IMR-90 (cell line): ENCODE measurements around the gene CACNG7. TPM values are rescaled to one million over a fixed set of nuclear protein-coding genes. Genes with fewer than 3 reads are reported as not detected.
A peak's percentile ranks its signal among the peaks of the same experiment; 100 is the strongest.

Experiments used
- ATAC-seq: fragments of 200-7000 bp; cut with Tn5 transposase; 2 replicates; pipeline ENCODE4 v1.9.1; 2020; ENCODE audit warnings: low read depth, mild to moderate bottlenecking, moderate library complexity
- BruUV-seq: library from RNA; stranded (reverse); fragments of 400-500 nt; replicated peaks from 2 replicates; lab custom pipeline; 2021; lab: Mats Ljungman, UMichigan
- CTCF ChIA-PET: fragments of 300-600 bp; formaldehyde crosslinking; extraction: SDS; loops from one replicate; lab custom pipeline; 2021; ENCODE audit warnings: antibody characterized with exemption; lab: Yijun Ruan, JAX
- POLR2A ChIA-PET: fragments of 300-600 bp; sonication (Branson Sonifier 250); formaldehyde crosslinking; loops from one replicate; lab custom pipeline; 2022; ENCODE audit warnings: antibody characterized with exemption; ENCODE audit not compliant: unreplicated experiment; lab: Charles Lee
- DNase-seq: peaks from one replicate; pipeline ENCODE4 v3.0.0; 2013
- H2AFZ ChIP-seq: replicated peaks from 2 replicates; pipeline ENCODE3; 2013; ENCODE audit warnings: low read length, mild to moderate bottlenecking; ENCODE audit not compliant: poor library complexity
- H2AK5ac ChIP-seq: 2 replicates; pipeline ENCODE4 v1.6.1; 2013; ENCODE audit warnings: low read depth, low read length, inconsistent platforms
- H2AK9ac ChIP-seq: replicated peaks from 2 replicates; pipeline ENCODE3; 2013; ENCODE audit warnings: mild to moderate bottlenecking, low read depth, low read length, moderate library complexity; ENCODE audit not compliant: poor library complexity
- H2BK120ac ChIP-seq: 2 replicates; pipeline ENCODE4 v1.6.1; 2013; ENCODE audit warnings: low read depth, low read length, inconsistent platforms
- H2BK15ac ChIP-seq: 3 replicates; pipeline ENCODE4 v1.6.1; 2013; ENCODE audit warnings: low read depth, low read length, inconsistent platforms
- H2BK20ac ChIP-seq: 2 replicates; pipeline ENCODE4 v1.6.1; 2013; ENCODE audit warnings: low read depth, mild to moderate bottlenecking, inconsistent platforms, low read length, moderate library complexity
- H2BK5ac ChIP-seq: 2 replicates; pipeline ENCODE4 v1.6.1; 2013; ENCODE audit warnings: mild to moderate bottlenecking, low read depth, low read length, inconsistent platforms; ENCODE audit not compliant: poor library complexity, severe bottlenecking
- H3K14ac ChIP-seq: replicated peaks from 2 replicates; pipeline ENCODE4 v1.6.1; 2013; ENCODE audit warnings: low read depth, low read length, inconsistent platforms
- H3K18ac ChIP-seq: 2 replicates; pipeline ENCODE4 v1.6.1; 2013; ENCODE audit warnings: low read depth, low read length, control low read depth
- H3K23ac ChIP-seq: 2 replicates; pipeline ENCODE4 v1.6.1; 2013; ENCODE audit warnings: low read depth, low read length, inconsistent platforms
- H3K27ac ChIP-seq: 2 replicates; pipeline ENCODE4 v1.5.1; 2013; ENCODE audit warnings: mild to moderate bottlenecking, control low read depth, low read length; ENCODE audit not compliant: insufficient read depth
- H3K27me3 ChIP-seq: 2 replicates; pipeline ENCODE4 v1.6.1; 2013; ENCODE audit warnings: low read length; ENCODE audit not compliant: control insufficient read depth, insufficient read depth
- H3K36me3 ChIP-seq: 2 replicates; pipeline ENCODE4 v1.6.1; 2013; ENCODE audit warnings: low read length, mixed read lengths; ENCODE audit not compliant: control insufficient read depth, insufficient read depth
- H3K4ac ChIP-seq: 2 replicates; pipeline ENCODE4 v1.6.1; 2013; ENCODE audit warnings: low read depth, low read length, inconsistent platforms
- H3K4me1 ChIP-seq: 2 replicates; pipeline ENCODE4 v1.6.1; 2013; ENCODE audit warnings: low read length, mixed read lengths; ENCODE audit not compliant: control insufficient read depth, insufficient read depth
- H3K4me2 ChIP-seq: 2 replicates; pipeline ENCODE4 v1.6.1; 2013; ENCODE audit warnings: low read depth, mild to moderate bottlenecking, control low read depth, low read length, moderate library complexity
- H3K4me3 ChIP-seq: 2 replicates; pipeline ENCODE4 v1.5.1; 2013; ENCODE audit warnings: low read depth, mild to moderate bottlenecking, control low read depth, low read length, moderate library complexity; ENCODE audit not compliant: insufficient read depth
- H3K56ac ChIP-seq: 2 replicates; pipeline ENCODE4 v1.6.1; 2013; ENCODE audit warnings: low read length, inconsistent platforms; ENCODE audit not compliant: insufficient read depth; ENCODE audit errors: extremely low read depth
- H3K79me1 ChIP-seq, 2 experiments: 2 replicates each; pipeline ENCODE4 v1.6.1; 2013; ENCODE audit warnings: low read length in 2 of 2, inconsistent platforms in 1 of 2, low read depth in 1 of 2
- H3K9ac ChIP-seq: 2 replicates; pipeline ENCODE4 v1.6.1; 2013; ENCODE audit warnings: low read depth, low read length, control low read depth
- H3K9me1 ChIP-seq: 2 replicates; pipeline ENCODE4 v1.6.1; 2013; ENCODE audit warnings: low read length, inconsistent platforms; ENCODE audit not compliant: insufficient read depth
- H3K9me3 ChIP-seq: 2 replicates; pipeline ENCODE4 v1.6.1; 2013; ENCODE audit warnings: low read length; ENCODE audit not compliant: control insufficient read depth, insufficient read depth
- H4K20me1 ChIP-seq: 2 replicates; pipeline ENCODE4 v1.6.1; 2013; ENCODE audit warnings: low read length, inconsistent platforms; ENCODE audit not compliant: insufficient read depth
- H4K5ac ChIP-seq: 2 replicates; pipeline ENCODE4 v1.6.1; 2013; ENCODE audit warnings: mild to moderate bottlenecking, low read depth, low read length, control low read depth
- H4K8ac ChIP-seq, 2 experiments: 2 replicates each; pipeline ENCODE4 v1.6.1; 2013; ENCODE audit warnings: low read depth in 2 of 2, low read length in 2 of 2, control low read depth in 1 of 2, inconsistent platforms in 1 of 2
- H4K91ac ChIP-seq: 2 replicates; pipeline ENCODE4 v1.6.1; 2013; ENCODE audit warnings: low read depth, low read length, inconsistent platforms; ENCODE audit not compliant: insufficient read depth
- BHLHE40 ChIP-seq: fragments of 150-350 bp; IDR thresholded peaks from 2 replicates; pipeline ENCODE4 v1.6.1; 2016; ENCODE audit warnings: mild to moderate bottlenecking, low read depth, low read length
- CHD1 ChIP-seq: IDR thresholded peaks from 2 replicates; pipeline ENCODE4 v1.6.1; 2012; ENCODE audit warnings: low read depth, low read length, improper control_type of control experiment
- FOS ChIP-seq: fragments of 150-350 bp; IDR thresholded peaks from 2 replicates; pipeline ENCODE4 v1.6.1; 2016; ENCODE audit warnings: low read depth, low read length
- MAFK ChIP-seq: IDR thresholded peaks from 2 replicates; pipeline ENCODE4 v1.6.1; 2012; ENCODE audit warnings: low read depth, low read length, improper control_type of control experiment
- MAZ ChIP-seq: IDR thresholded peaks from 2 replicates; pipeline ENCODE4 v1.6.1; 2012; ENCODE audit warnings: low read depth, mild to moderate bottlenecking, low read length, improper control_type of control experiment, moderate library complexity, borderline replicate concordance
- MXI1 ChIP-seq: IDR thresholded peaks from 2 replicates; pipeline ENCODE4 v1.6.1; 2012; ENCODE audit warnings: low read depth, mild to moderate bottlenecking, low read length, moderate library complexity, borderline replicate concordance
- NFE2L2 ChIP-seq: fragments of 150-350 bp; IDR thresholded peaks from 2 replicates; pipeline ENCODE4 v1.6.1; 2016; ENCODE audit warnings: low read depth, mild to moderate bottlenecking, low read length
- POLR2A ChIP-seq: IDR thresholded peaks from 2 replicates; pipeline ENCODE4 v1.6.1; 2012; ENCODE audit warnings: mild to moderate bottlenecking, low read depth, low read length
- RAD21 ChIP-seq: IDR thresholded peaks from 2 replicates; pipeline ENCODE4 v1.6.1; 2012; ENCODE audit warnings: low read length, improper control_type of control experiment
- RCOR1 ChIP-seq: IDR thresholded peaks from 2 replicates; pipeline ENCODE4 v1.6.1; 2012; ENCODE audit warnings: mild to moderate bottlenecking, low read length, improper control_type of control experiment; ENCODE audit not compliant: insufficient replicate concordance
- RFX5 ChIP-seq: IDR thresholded peaks from 2 replicates; pipeline ENCODE4 v1.8.0; 2012; ENCODE audit warnings: low read depth, mild to moderate bottlenecking, low read length, moderate library complexity
- SMC3 ChIP-seq: fragments of 150-350 bp; IDR thresholded peaks from 2 replicates; pipeline ENCODE4 v1.6.1; 2016; ENCODE audit warnings: low read depth, mild to moderate bottlenecking, antibody characterized with exemption, low read length, moderate library complexity
- WGBS, 2 experiments: methylation state at CpG; one replicate each; pipeline versions ENCODE4 v1.1.5 to v1.1.7; 2013; ENCODE audit warnings: missing lambda C conversion rate in 2 of 2; ENCODE audit not compliant: insufficient read length in 1 of 2; ENCODE audit errors: extremely low coverage in 2 of 2; 5-methylcytosine and 5-hydroxymethylcytosine counted together
- dilution Hi-C: fragments of 300-500 bp; cut with HindIII; formaldehyde crosslinking; loops from one replicate; pipeline ENCODE4 v1.14.3; 2018; ENCODE audit warnings: low sequenced_read_pairs; ENCODE audit not compliant: unreplicated experiment
- in situ Hi-C: fragments of 300-500 bp; cut with MboI; formaldehyde crosslinking; loops from 3 replicates; pipeline ENCODE4 v1.14.3; 2019; ENCODE audit warnings: low sequenced_read_pairs, inconsistent platforms, mixed read lengths
- intact Hi-C: fragments of 100-400 bp; cut with micrococcal nuclease; formaldehyde crosslinking; loops from 2 replicates; pipeline ENCODE4 v1.10.0; 2022
- polyA plus RNA-seq, 3 experiments: library from polyadenylated mRNA; depleted of rRNA; stranded (reverse); fragments of >200 nt; gene quantifications; 2 replicates each; pipeline ENCODE4 v1.2.3, GENCODE V29; 2012; ENCODE audit warnings: low replicate concordance in 1 of 3
- total RNA-seq: library from RNA; depleted of rRNA; stranded (reverse); fragments of >200 nt; gene quantifications from 2 replicates; pipeline ENCODE4 v1.2.3, GENCODE V29; 2012
- TF ChIP-seq, protein P1 (sequence below): fragments of 150-350 bp; IDR thresholded peaks from 2 replicates; pipeline ENCODE4 v1.6.1; 2017; ENCODE audit warnings: mild to moderate bottlenecking, antibody characterized with exemption, low read length, low read depth
- TF ChIP-seq, protein P2 (sequence below): conservative IDR thresholded peaks from 2 replicates; pipeline ENCODE4 v1.5.1; 2012; ENCODE audit warnings: mild to moderate bottlenecking, low read depth, low read length, improper control_type of control experiment
- TF ChIP-seq, protein P3 (sequence below): fragments of 150-350 bp; IDR thresholded peaks from 2 replicates; pipeline ENCODE4 v1.6.1; 2016; ENCODE audit warnings: low read depth, mild to moderate bottlenecking, low read length, moderate library complexity, borderline replicate concordance

The CACNG7 gene
- total and polyA plus RNA-seq, 2 of the 4 experiments (the other 2 are of a cell fraction): 0.36 to 6.7 TPM

DNA sequence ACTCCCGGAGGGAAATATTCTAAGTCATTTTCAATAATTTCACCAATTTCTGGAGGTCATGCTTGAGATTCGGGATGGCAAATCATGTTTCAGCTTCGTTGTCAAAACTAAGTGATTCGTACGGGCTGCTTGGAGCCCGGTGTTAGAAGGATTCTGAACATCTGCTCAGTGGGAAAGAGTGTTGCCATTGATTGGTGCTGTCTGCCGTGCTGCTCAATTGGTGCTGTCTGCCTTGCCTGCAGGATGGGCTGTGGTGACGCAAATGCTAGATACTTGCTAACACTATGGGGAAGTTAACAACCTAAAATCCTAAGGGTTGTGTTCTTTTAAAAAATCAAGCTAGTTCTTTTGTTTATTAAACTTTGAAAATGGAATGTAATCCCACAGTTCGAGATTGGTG, 36.4 kb downstream of the CACNG7 start:
- H3K4me3 ChIP-seq: no peak overlapping the region
- no peak overlapping the region for H3K56ac ChIP-seq
- H3K23ac ChIP-seq: no peak overlapping the region
- peak; percentile 11 for DNase-seq
- H3K79me1 ChIP-seq: no peaks in the 10 kb centered on the region
- dilution Hi-C loops (no loop called here), intact Hi-C loops (no loop called here), in situ Hi-C loops (no loop called here)
- H3K9me3 ChIP-seq: peaks cover 4% of the 10 kb centered on the region; the same call in 1 of the 2 replicates
- H3K4me1 ChIP-seq: no peaks in the 10 kb centered on the region
- no peak for TF ChIP-seq SMC3
- TF ChIP-seq, protein P1, sequence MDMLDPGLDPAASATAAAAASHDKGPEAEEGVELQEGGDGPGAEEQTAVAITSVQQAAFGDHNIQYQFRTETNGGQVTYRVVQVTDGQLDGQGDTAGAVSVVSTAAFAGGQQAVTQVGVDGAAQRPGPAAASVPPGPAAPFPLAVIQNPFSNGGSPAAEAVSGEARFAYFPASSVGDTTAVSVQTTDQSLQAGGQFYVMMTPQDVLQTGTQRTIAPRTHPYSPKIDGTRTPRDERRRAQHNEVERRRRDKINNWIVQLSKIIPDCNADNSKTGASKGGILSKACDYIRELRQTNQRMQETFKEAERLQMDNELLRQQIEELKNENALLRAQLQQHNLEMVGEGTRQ: no peak
- TF ChIP-seq, protein P2, sequence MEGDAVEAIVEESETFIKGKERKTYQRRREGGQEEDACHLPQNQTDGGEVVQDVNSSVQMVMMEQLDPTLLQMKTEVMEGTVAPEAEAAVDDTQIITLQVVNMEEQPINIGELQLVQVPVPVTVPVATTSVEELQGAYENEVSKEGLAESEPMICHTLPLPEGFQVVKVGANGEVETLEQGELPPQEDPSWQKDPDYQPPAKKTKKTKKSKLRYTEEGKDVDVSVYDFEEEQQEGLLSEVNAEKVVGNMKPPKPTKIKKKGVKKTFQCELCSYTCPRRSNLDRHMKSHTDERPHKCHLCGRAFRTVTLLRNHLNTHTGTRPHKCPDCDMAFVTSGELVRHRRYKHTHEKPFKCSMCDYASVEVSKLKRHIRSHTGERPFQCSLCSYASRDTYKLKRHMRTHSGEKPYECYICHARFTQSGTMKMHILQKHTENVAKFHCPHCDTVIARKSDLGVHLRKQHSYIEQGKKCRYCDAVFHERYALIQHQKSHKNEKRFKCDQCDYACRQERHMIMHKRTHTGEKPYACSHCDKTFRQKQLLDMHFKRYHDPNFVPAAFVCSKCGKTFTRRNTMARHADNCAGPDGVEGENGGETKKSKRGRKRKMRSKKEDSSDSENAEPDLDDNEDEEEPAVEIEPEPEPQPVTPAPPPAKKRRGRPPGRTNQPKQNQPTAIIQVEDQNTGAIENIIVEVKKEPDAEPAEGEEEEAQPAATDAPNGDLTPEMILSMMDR: no peak
- no peak for TF ChIP-seq RFX5
- TF ChIP-seq RAD21: no peak
- TF ChIP-seq POLR2A: no peak
- TF ChIP-seq, protein P3, sequence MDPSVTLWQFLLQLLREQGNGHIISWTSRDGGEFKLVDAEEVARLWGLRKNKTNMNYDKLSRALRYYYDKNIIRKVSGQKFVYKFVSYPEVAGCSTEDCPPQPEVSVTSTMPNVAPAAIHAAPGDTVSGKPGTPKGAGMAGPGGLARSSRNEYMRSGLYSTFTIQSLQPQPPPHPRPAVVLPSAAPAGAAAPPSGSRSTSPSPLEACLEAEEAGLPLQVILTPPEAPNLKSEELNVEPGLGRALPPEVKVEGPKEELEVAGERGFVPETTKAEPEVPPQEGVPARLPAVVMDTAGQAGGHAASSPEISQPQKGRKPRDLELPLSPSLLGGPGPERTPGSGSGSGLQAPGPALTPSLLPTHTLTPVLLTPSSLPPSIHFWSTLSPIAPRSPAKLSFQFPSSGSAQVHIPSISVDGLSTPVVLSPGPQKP: no peak
- no peak for TF ChIP-seq MAFK
- TF ChIP-seq NFE2L2: no peak
- no peak for TF ChIP-seq RCOR1
- TF ChIP-seq MXI1: no peak
- TF ChIP-seq MAZ: no peak
- TF ChIP-seq BHLHE40: no peak
- no peak for TF ChIP-seq CHD1
- no peak for TF ChIP-seq FOS
- no peak overlapping the region for H2AK9ac ChIP-seq
- WGBS, 2 experiments: 7% methylated on average over 3 of the region's 9 CpGs; no CpG with 5 or more reads in 1 of the 2 experiments
- no peak overlapping the region for H3K18ac ChIP-seq
- no peak overlapping the region for H2BK5ac ChIP-seq
- no peak overlapping the region for H2BK20ac ChIP-seq
- no peak overlapping the region for H2BK15ac ChIP-seq
- H3K14ac ChIP-seq: no peak overlapping the region
- no peak overlapping the region for H4K8ac ChIP-seq
- H4K5ac ChIP-seq: no peak overlapping the region
- H3K27me3 ChIP-seq: peaks cover 6% of the 10 kb centered on the region; the same call in 1 of the 2 replicates
- no TSS peak for BruUV-seq
- no peak overlapping the region for H3K4ac ChIP-seq
- POLR2A ChIA-PET: no interaction called here
- ATAC-seq: no peak
- H4K20me1 ChIP-seq: no peaks in the 10 kb centered on the region
- no peak overlapping the region for H3K4me2 ChIP-seq
- H4K91ac ChIP-seq: no peak overlapping the region
- no peak overlapping the region for H2BK120ac ChIP-seq
- H3K9me1 ChIP-seq: no peaks in the 10 kb centered on the region; the same call in 1 of the 2 replicates
- H3K36me3 ChIP-seq: no peaks in the 10 kb centered on the region
- no peak overlapping the region for H3K27ac ChIP-seq
- no peak overlapping the region for H3K9ac ChIP-seq
- H2AFZ ChIP-seq: no peak overlapping the region
- no peak overlapping the region for H2AK5ac ChIP-seq
- CTCF ChIA-PET: no interaction called here
